Pancreas (tissue), 10 donors: Measurements from ENCODE around the gene OR1F1. TPM values are rescaled to one million over a fixed set of nuclear protein-coding genes. Genes with fewer than 3 reads are reported as not detected.

Experiments
- ATAC-seq, 4 donors: fragments of 200-7000 bp; cut with Tn5 transposase; one replicate each; pipeline versions ENCODE4 v1.8.0 to v1.9.1; 2020; ENCODE audit warnings: mild to moderate bottlenecking in 4 of 4, moderate library complexity in 4 of 4
- DNase-seq, 6 donors: peaks; one replicate each; pipeline ENCODE4 v3.0.0-alpha.2; 2020
- FAIRE-seq: peaks from 2 replicates; lab custom pipeline; 2012; peaks lifted over from hg19 to GRCh38; lab: Jason Lieb, UNC
- H3K27ac ChIP-seq, 4 donors: fragments of 200-600 bp; sonication (generic); 1 replicate in 3 of 4; 2 replicates in 1 of 4; pipeline versions ENCODE4 v1.5.0 to v1.8.0; 2020
- H3K27me3 ChIP-seq, 4 donors: fragments of 200-600 bp; one replicate each; pipeline ENCODE4 v1.8.0; 2021
- H3K36me3 ChIP-seq, 3 donors: fragments of 200-600 bp; sonication (generic) in 1 of 3; one replicate each; pipeline versions ENCODE4 v1.5.0 to v1.8.0; 2020 to 2021
- H3K4me1 ChIP-seq, 3 donors: fragments of 200-600 bp; one replicate each; pipeline ENCODE4 v1.8.0; 2021
- H3K4me3 ChIP-seq, 4 donors: fragments of 200-600 bp; sonication (generic) in 2 of 4; one replicate each; pipeline versions ENCODE4 v1.5.0 to v1.8.0; 2020 to 2021
- H3K9me3 ChIP-seq, 4 donors: fragments of 200-600 bp; one replicate each; pipeline ENCODE4 v1.8.0; 2021
- WGBS, 2 donors: extraction: QIAGEN DNeasy Blood & Tissue Kit; methylation state at CpG; one replicate each; pipeline ENCODE4 v1.1.7; 2013; 5-methylcytosine and 5-hydroxymethylcytosine counted together
- intact Hi-C, 3 donors: fragments of 100-400 bp; cut with DNase I; formaldehyde crosslinking; loops; one replicate each; pipeline versions ENCODE4 v1.11.1 to v1.14.2; 2022
- polyA plus RNA-seq, 2 donors: library from polyadenylated mRNA; stranded (reverse); fragments of 200-250 nt; gene quantifications; one replicate each; pipeline ENCODE4 v1.2.3, GENCODE V29; 2013
- total RNA-seq, 6 donors: library from RNA; stranded (reverse); fragmentation: NEBNext Ultra II Directional in 4 of 6; extraction: Animal tissue kit (Norgen Biotek cat#: 25700) in 4 of 6; gene quantifications; one replicate each; pipeline versions ENCODE4 v1.2.1 to v1.2.4, GENCODE V29; 2021 to 2023
- TF ChIP-seq, protein P1 (sequence below), 4 donors: fragments of 200-600 bp; sonication (generic) in 3 of 4; IDR thresholded peaks; one replicate each; pipeline versions ENCODE4 v1.5.0 to v1.8.0; 2021; ENCODE audit warnings: antibody characterized with exemption in 4 of 4
- donor health status: healthy with polysubstance abuse.
- donor health status: DM: no; HTN: no; CAD: no; lungs with moderate emphysema.
- donor health status: DM: no; HTN: no; CAD: no.
- donor health status: control.
- donor health status: control.
- donor health status: Bipolar disorder and iron deficiency.
- donor health status: DM: yes; HTN: yes; CAD: no.
- donor health status: DM: no; HTN: no; CAD: no.
- donor health status: DM: no; HTN: no; CAD: no.
- donor health status: DM: yes; HTN: yes; CAD: no.

The OR1F1 gene
- total and polyA plus RNA-seq, 8 donors: not detected

DNA sequence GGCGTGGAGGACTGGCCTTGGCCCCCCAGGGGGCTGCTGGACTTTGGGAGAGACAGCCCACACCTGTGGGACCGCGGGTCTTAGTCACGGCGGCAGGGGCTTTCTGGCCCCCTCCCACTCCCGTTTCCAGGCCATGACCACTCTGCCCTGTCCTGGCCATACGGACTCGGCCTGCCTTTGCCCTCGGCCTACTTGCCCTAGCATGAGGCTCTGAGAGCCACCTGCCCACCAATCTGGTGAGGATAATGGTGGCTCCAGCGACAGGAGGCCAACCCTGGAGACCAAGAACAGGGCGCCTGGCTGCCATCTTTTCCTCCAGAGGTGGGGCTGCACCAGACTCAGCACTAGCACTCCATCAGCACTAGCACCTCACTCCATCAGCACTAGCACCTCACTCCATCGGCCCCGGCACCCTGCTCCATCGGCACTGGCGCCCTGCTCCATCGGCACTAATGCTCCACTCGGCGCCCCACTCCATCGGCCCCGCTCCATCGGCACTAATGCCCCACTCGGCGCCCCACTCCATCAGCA, 46.2 kb upstream of the OR1F1 start:
- Histone ChIP-seq H3K4me3 (no peak overlapping the region), H3K27ac (no peak overlapping the region), H3K36me3 (peaks cover 0 to 10% (median 4%) of the 10 kb centered on the region in 3 donors), H3K4me1 (no peaks in the 10 kb centered on the region), H3K27me3 (no peaks in the 10 kb centered on the region), H3K9me3 (no peaks in the 10 kb centered on the region)
- whole genome bisulfite sequencing, 2 donors: 96 to 97% methylated on average over 22 to 23 of the region's 23 CpGs
- DNase-seq (peak in 1 of 6 donors; percentile 67), FAIRE-seq (no peak), ATAC-seq (no peak)
- TF ChIP-seq, protein P1, sequence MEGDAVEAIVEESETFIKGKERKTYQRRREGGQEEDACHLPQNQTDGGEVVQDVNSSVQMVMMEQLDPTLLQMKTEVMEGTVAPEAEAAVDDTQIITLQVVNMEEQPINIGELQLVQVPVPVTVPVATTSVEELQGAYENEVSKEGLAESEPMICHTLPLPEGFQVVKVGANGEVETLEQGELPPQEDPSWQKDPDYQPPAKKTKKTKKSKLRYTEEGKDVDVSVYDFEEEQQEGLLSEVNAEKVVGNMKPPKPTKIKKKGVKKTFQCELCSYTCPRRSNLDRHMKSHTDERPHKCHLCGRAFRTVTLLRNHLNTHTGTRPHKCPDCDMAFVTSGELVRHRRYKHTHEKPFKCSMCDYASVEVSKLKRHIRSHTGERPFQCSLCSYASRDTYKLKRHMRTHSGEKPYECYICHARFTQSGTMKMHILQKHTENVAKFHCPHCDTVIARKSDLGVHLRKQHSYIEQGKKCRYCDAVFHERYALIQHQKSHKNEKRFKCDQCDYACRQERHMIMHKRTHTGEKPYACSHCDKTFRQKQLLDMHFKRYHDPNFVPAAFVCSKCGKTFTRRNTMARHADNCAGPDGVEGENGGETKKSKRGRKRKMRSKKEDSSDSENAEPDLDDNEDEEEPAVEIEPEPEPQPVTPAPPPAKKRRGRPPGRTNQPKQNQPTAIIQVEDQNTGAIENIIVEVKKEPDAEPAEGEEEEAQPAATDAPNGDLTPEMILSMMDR (IDR thresholded peaks at IDR 0.05): no peak
- intact Hi-C loops: no loop called here

DNA sequence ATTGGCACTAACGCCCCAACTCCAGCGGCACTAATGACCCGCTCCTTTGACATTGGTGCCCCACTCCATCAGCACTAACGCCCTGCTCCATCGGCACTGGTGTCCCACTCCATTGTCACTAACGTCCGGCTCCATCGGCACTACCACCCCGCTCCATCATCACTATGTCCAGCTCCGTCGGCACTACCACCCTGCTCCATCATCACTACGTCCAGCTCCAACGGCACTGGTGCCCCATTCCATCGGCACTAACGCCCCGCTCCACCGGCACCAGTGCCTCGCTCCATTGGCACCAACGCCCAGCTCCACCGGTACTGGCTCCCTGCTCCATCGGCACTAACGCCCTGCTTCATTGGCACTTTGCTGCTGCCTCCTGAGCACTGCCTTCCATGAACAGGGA, 45.7 kb upstream of the OR1F1 start:
- FAIRE-seq: no peak
- Histone ChIP-seq H3K4me1 (no peaks in the 10 kb centered on the region), H3K4me3 (no peak overlapping the region), H3K9me3 (no peaks in the 10 kb centered on the region), H3K27ac (no peak overlapping the region), H3K27me3 (no peaks in the 10 kb centered on the region), H3K36me3 (peaks cover 0 to 10% (median 4%) of the 10 kb centered on the region in 3 donors)
- peak in 1 of 6 donors; percentile 64 for DNase-seq
- no peak for ATAC-seq
- WGBS, 2 donors: 95 to 97% methylated on average over 22 of the region's 22 CpGs
- intact Hi-C loops: no loop called here
- TF ChIP-seq, protein P1 (IDR thresholded peaks at IDR 0.05): no peak

DNA sequence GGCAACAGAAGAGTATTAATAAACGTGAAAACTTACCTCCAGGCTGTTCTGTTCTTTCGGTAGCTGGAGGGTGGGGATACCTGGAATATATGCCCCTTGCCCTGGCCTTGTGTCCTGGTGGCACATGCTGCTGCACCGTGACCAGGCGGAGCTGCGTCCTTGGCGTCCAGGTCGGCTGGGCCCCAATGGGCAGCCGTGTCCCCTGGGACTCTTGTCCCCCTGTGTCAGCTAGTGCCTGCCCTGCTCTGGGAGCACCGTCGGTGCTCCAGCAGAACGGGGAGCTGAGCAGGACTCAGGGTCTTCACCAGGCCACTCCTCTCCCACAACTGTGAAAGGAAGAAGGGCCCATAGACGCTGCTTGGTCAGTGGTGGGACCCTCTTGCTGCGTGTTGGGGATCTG, 45.2 kb upstream of the OR1F1 start:
- H3K27ac ChIP-seq: no peak overlapping the region
- H3K4me1 ChIP-seq: no peaks in the 10 kb centered on the region
- intact Hi-C loops: no loop called here
- no peaks in the 10 kb centered on the region for H3K27me3 ChIP-seq
- peaks cover 0 to 10% (median 4%) of the 10 kb centered on the region in 3 donors for H3K36me3 ChIP-seq
- WGBS, 2 donors: 84 to 92% methylated on average over 13 of the region's 13 CpGs
- H3K9me3 ChIP-seq: no peaks in the 10 kb centered on the region
- TF ChIP-seq, protein P1 (IDR thresholded peaks at IDR 0.05): no peak
- no peak overlapping the region for H3K4me3 ChIP-seq
- FAIRE-seq: no peak
- DNase-seq: peak in 1 of 6 donors; percentile 49
- ATAC-seq: no peak

DNA sequence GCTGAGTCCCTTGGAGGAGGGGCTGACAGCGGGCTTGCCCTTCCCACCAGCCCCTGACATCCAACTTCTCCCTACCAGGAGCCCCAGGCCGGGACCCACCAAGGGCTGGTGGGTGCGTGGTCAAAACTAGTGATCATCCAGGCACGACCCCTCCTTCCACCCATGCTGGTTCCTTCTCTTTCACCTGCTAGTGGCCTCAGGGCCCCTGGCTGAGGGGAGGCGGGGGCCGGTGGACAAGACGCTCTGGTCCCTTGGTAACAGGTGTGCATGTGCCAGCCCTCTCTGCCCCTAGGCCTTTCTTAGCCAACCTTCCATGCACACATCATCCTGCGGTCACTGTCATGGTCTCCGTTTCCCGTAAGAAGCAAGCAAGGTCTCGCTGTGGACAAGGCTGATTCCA, 44.8 kb upstream of the OR1F1 start:
- DNase-seq: no peak
- intact Hi-C loops: no loop called here
- TF ChIP-seq, protein P1 (IDR thresholded peaks at IDR 0.05): no peak
- Histone ChIP-seq H3K4me3 (no peak overlapping the region), H3K9me3 (no peaks in the 10 kb centered on the region), H3K36me3 (peaks cover 0 to 10% (median 4%) of the 10 kb centered on the region in 3 donors), H3K27me3 (no peaks in the 10 kb centered on the region), H3K27ac (no peak overlapping the region), H3K4me1 (no peaks in the 10 kb centered on the region)
- 90 to 91% methylated on average over 10 to 11 of the region's 11 CpGs for WGBS, 2 donors
- ATAC-seq: no peak
- no peak for FAIRE-seq

DNA sequence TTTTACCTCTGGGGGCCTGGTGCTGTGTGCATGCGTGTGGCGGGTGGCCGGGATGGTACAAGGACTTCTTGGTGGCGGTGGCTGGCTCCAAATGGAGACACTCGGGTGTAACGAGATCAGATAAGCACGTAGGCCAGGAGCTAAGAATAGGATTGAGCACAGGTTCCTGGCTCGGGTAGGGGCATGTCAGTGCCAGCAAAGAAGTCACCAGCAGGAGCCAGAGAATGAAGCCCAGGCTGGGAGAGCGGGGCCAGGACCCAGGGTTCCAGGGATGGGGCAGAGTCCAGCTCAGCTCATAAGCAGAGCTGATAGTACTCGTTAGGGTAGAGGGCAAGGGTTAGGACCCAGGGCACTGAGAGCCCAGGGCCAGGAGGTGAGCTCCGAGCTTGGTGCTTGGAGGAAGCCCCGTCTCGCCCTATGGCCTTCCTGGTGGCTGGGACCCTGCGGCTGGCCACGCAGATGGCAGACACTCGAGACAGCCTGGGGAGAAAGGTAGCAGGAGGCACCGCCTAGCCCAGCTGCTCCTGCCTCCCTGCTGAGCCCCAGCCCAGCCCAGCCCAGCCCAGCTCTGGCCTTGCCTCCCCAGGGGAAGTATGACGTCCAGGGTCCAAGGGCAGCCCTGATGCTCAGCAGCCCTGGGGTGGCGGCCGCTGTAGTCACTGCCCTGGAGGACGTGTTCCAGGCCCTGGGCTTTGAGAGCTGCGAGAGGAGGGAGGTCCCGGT, 44.2 kb upstream of the OR1F1 start:
- ATAC-seq (peak in 1 of 4 donors; percentile 6), FAIRE-seq (no peak), DNase-seq (peak in 1 of 6 donors; percentile 76)
- TF ChIP-seq, protein P1 (IDR thresholded peaks at IDR 0.05): no peak
- intact Hi-C loops: no loop called here
- Histone ChIP-seq H3K27me3 (no peaks in the 10 kb centered on the region), H3K4me3 (no peak overlapping the region), H3K27ac (no peak overlapping the region), H3K9me3 (no peaks in the 10 kb centered on the region), H3K4me1 (no peaks in the 10 kb centered on the region), H3K36me3 (peaks cover 0 to 10% (median 4%) of the 10 kb centered on the region in 3 donors)
- 55 to 66% methylated on average over 19 to 23 of the region's 23 CpGs for WGBS, 2 donors
